ENCODE results near the gene RIMS4. TPM values are rescaled to one million over a fixed set of nuclear protein-coding genes. Genes with fewer than 3 reads are reported as not detected.

Gene RIMS4
- total and polyA plus RNA-seq, 2 of the 13 experiments (the other 11 are each of a cell fraction or from before 2014, with no cell fraction given), result 0.01 to 0.07 TPM

DNA sequence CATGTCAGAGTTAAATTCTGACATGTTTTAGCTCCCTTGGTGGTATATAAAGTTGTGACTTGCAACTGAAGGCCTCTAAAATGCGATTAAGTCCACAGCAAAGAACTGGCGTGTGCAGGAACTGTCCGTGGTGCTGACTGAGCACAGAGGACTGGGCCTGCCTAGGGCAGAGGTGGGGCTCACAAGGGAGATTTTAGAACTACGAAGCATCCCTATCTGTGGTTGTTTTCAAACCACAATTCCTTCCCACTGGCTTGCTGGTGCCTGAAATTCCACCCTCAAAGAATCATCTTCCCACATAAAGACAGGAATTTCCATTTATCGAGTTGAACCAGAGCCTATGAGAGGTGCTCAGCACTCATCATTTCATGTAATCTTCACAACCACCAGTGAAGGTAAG, 30.1 kb downstream of the RIMS4 start (continued):
- TF ChIP-seq, protein P1, sequence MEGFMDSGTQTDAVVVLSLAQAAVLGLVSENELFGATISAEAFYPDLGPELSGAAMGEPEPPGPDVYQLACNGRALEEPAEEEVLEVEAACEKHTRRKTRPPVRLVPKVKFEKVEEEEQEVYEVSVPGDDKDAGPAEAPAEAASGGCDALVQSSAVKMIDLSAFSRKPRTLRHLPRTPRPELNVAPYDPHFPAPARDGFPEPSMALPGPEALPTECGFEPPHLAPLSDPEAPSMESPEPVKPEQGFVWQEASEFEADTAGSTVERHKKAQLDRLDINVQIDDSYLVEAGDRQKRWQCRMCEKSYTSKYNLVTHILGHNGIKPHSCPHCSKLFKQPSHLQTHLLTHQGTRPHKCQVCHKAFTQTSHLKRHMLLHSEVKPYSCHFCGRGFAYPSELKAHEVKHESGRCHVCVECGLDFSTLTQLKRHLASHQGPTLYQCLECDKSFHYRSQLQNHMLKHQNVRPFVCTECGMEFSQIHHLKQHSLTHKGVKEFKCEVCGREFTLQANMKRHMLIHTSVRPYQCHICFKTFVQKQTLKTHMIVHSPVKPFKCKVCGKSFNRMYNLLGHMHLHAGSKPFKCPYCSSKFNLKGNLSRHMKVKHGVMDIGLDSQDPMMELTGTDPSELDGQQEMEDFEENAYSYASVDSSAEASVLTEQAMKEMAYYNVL (CRISPR knock-in tag; IDR thresholded peaks at IDR 0.05; ENCODE audit: borderline replicate concordance), result no peak
- TF ChIP-seq CEBPG (CRISPR knock-in tag; IDR thresholded peaks at IDR 0.05), result no peak
- TF ChIP-seq, protein P2, sequence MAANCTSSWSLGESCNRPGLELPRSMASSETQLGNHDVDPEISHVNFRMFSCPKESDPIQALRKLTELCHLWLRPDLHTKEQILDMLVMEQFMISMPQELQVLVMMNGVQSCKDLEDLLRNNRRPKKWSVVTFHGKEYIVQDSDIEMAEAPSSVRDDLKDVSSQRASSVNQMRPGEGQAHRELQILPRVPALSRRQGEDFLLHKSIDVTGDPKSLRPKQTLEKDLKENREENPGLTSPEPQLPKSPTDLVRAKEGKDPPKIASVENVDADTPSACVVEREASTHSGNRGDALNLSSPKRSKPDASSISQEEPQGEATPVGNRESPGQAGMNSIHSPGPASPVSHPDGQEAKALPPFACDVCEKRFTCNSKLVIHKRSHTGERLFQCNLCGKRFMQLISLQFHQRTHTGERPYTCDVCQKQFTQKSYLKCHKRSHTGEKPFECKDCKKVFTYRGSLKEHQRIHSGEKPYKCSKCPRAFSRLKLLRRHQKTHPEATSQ (CRISPR knock-in tag; IDR thresholded peaks at IDR 0.05; ENCODE audit: borderline replicate concordance), result no peak
- TF ChIP-seq IRF2 (CRISPR knock-in tag; IDR thresholded peaks at IDR 0.05), result peak; percentile 76; the same call in 1 of the 2 replicates
- TF ChIP-seq, protein P3, sequence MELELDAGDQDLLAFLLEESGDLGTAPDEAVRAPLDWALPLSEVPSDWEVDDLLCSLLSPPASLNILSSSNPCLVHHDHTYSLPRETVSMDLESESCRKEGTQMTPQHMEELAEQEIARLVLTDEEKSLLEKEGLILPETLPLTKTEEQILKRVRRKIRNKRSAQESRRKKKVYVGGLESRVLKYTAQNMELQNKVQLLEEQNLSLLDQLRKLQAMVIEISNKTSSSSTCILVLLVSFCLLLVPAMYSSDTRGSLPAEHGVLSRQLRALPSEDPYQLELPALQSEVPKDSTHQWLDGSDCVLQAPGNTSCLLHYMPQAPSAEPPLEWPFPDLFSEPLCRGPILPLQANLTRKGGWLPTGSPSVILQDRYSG (CRISPR knock-in tag; IDR thresholded peaks at IDR 0.05), result peak; percentile 85; the same call in 1 of the 2 replicates
- peak; percentile 99 for TF ChIP-seq DNMT3B (CRISPR knock-in tag; conservative IDR thresholded peaks at IDR 0.05)
- TF ChIP-seq FOSL2 (CRISPR knock-in tag; IDR thresholded peaks at IDR 0.05), result peak; percentile 72
- no peak for TF ChIP-seq NCOA5 (CRISPR knock-in tag; IDR thresholded peaks at IDR 0.05)
- TF ChIP-seq CC2D1A (CRISPR knock-in tag; IDR thresholded peaks at IDR 0.05), result peak; percentile 34; the same call in 1 of the 2 replicates
- peak; percentile 75; the same call in 1 of the 2 replicates for TF ChIP-seq ARHGAP35 (CRISPR knock-in tag; IDR thresholded peaks at IDR 0.05; ENCODE audit: borderline replicate concordance)
- TF ChIP-seq, protein P4, sequence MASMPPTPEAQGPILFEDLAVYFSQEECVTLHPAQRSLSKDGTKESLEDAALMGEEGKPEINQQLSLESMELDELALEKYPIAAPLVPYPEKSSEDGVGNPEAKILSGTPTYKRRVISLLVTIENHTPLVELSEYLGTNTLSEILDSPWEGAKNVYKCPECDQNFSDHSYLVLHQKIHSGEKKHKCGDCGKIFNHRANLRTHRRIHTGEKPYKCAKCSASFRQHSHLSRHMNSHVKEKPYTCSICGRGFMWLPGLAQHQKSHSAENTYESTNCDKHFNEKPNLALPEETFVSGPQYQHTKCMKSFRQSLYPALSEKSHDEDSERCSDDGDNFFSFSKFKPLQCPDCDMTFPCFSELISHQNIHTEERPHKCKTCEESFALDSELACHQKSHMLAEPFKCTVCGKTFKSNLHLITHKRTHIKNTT (CRISPR knock-in tag; IDR thresholded peaks at IDR 0.05), result no peak
- TF ChIP-seq, protein P5, sequence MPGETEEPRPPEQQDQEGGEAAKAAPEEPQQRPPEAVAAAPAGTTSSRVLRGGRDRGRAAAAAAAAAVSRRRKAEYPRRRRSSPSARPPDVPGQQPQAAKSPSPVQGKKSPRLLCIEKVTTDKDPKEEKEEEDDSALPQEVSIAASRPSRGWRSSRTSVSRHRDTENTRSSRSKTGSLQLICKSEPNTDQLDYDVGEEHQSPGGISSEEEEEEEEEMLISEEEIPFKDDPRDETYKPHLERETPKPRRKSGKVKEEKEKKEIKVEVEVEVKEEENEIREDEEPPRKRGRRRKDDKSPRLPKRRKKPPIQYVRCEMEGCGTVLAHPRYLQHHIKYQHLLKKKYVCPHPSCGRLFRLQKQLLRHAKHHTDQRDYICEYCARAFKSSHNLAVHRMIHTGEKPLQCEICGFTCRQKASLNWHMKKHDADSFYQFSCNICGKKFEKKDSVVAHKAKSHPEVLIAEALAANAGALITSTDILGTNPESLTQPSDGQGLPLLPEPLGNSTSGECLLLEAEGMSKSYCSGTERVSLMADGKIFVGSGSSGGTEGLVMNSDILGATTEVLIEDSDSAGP (CRISPR knock-in tag; IDR thresholded peaks at IDR 0.05; ENCODE audit: borderline replicate concordance), result no peak
- 0 out of 2 replicates have a peak, but pooled peaks have one; percentile 47 for TF ChIP-seq EEA1 (CRISPR knock-in tag; IDR thresholded peaks at IDR 0.05; ENCODE audit: borderline replicate concordance)
- 0 out of 2 replicates have a peak, but pooled peaks have one; percentile 52 for TF ChIP-seq ZNF709 (CRISPR knock-in tag; IDR thresholded peaks at IDR 0.05)
- TF ChIP-seq SALL2 (CRISPR knock-in tag; IDR thresholded peaks at IDR 0.05), result no peak
- no peak for TF ChIP-seq ZNF121 (CRISPR knock-in tag; IDR thresholded peaks at IDR 0.05)
- TF ChIP-seq REXO4 (CRISPR knock-in tag; IDR thresholded peaks at IDR 0.05; ENCODE audit: borderline replicate concordance), result 0 out of 2 replicates have a peak, but pooled peaks have one; percentile 45
- TF ChIP-seq, protein P6, sequence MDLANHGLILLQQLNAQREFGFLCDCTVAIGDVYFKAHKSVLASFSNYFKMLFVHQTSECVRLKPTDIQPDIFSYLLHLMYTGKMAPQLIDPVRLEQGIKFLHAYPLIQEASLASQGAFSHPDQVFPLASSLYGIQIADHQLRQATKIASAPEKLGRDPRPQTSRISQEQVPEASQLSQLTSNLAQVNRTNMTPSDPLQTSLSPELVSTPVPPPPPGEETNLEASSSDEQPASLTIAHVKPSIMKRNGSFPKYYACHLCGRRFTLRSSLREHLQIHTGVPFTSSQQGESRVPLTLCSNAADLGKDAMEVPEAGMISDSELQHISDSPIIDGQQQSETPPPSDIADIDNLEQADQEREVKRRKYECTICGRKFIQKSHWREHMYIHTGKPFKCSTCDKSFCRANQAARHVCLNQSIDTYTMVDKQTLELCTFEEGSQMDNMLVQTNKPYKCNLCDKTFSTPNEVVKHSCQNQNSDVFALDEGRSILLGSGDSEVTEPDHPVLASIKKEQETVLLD (CRISPR knock-in tag; IDR thresholded peaks at IDR 0.05; ENCODE audit: low read depth), result 0 out of 2 replicates have a peak, but pooled peaks have one; percentile 55
- no peak for TF ChIP-seq SCMH1 (CRISPR knock-in tag; IDR thresholded peaks at IDR 0.05; ENCODE audit: borderline replicate concordance)
- TF ChIP-seq PHF21A (CRISPR knock-in tag; IDR thresholded peaks at IDR 0.05), result no peak
- no peak for TF ChIP-seq PCBP2 (optimal IDR thresholded peaks at IDR 0.05; ENCODE audit: low read depth, low read length, poor library complexity, severe bottlenecking)
